HG02610 (cell line): Measurements from ENCODE around the gene ZMYM1.
A peak's percentile ranks its signal among the peaks of the same experiment; 100 is the strongest.
"Not testable (repeated sequence)": the region's sequence is repeated elsewhere in the genome, so short reads cannot be mapped to it uniquely, and the experiment has no call there.

Experiments
- ATAC-seq: cut with Tn5 transposase; IDR thresholded peaks from one replicate; pipeline ENCODE4 v1.9.1; 2021; ENCODE audit warnings: mild to moderate bottlenecking, moderate library complexity; ENCODE audit not compliant: unreplicated experiment

ZMYM1 gene

DNA sequence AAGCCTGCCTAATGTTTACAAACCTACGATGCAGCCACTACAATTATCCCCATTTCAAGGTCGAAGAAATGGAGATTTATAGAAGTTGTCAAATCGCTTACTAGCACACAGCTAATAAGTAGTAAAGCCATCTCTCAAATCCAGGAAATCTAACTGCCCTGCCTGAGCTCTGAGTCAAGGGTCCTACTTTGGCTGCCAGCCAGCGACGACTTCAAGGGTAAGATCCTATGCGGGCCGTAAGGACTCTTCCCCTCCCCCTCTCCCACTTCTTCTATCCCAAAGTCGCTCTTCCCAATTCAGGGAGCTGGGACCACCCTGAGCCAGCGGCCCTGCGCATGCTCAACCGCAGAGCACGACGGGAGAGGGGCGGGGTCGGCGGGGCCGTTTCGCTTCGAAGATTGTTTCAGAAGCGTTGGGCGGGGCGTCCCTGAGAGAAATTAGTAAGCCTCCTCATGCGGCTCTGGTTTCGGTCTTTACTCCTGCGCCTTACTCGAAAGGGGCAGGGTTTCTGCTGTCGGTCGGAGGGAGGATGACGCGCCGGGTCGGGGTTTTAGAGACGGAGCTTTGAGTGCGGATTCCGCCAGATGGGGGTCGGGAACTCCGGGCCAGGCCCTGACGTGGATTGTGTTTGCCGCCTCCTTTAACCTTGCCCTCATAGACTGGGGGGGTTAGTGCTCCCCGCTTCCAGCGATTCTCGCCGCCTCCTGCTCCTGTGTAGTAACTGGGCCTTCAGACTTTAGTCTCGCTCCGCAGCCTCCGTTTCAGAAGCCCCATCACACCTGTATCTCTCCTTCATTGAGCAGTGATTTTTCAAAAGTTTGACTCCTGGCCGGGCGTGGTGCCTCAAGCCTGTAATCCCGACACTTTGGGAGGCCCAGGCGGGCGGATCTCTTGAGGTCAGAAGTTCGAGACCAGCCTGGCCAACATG lies at the start of gene ZMYM1:
ZMYM1 (plus strand) TSS at position 383 of the 928 bp plus-strand sequence. CDS start 14,603 bp downstream, outside the sequence.
- peak; percentile 96 for ATAC-seq

DNA sequence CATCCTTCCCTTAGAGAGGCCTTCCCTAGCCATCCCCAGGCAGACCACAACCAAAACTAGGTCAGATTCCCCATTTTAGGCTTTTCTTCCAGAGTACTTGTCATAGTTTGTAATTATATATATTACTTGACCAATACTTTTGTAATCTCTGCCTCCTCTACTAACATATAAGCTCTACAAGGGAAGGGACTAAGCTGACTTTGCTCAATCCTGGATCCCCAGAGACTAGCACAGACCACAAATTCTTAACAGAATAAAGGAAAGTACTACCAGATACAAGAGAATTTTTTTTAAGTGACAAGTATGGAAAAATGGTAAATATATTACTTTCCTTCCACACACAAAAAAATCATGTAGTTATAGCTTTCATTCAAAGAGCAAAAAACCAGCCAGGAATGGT lies 49.4 kb upstream of the ZMYM1 start:
- ATAC-seq = no peak

DNA sequence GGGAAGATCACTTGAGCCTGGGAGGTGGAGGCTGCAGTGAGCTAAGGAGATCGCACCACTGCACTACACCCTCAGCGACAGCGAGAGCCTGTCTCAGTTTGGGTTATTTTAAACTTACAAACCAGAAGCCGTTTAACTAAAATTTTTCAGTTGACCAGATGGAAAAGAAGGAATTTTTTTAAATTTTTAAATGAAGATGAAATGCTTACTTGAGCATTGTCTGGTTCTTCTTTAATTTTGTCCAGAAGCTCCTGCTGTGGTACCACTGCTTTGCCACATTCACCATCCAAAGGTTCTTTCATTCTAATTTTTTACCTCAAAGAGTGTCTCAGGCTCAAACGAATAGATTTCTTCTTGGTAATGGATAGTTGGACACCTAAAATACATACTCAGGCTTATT lies 48.8 kb upstream of the ZMYM1 start:
- no peak for ATAC-seq

DNA sequence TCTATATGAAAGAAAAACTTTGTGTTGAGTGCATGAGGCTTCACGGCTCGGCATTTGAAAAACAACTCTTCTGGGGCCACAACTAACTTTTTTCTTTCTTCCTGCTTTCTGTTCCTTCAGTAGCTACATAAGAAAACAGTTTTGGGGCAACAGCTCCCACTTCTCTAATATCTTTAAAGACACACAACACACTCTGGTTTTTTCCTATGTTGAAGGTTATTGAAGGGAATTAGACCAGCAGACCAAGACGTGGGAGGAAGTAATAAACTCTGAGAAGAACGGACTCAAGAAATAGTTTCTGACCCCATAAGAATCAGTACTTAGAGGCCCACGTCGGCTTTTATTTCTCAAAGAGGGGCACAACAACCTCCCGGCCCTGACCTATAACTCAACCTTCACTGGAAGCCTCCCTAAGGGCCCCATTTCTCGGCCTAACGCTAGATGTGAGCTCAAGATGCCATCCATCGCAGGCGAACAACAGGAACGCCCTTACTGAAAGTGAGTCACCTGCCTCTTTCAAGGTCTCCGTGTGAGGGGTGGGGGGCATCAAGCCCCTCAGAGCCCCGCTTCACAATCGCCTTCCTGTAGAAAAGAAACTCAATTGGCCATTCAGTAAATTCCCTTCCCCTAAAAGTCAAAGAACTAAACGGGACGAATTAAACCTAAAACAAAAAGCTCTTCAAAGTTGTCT lies 48.3 kb upstream of the ZMYM1 start:
- ATAC-seq = no peak

DNA sequence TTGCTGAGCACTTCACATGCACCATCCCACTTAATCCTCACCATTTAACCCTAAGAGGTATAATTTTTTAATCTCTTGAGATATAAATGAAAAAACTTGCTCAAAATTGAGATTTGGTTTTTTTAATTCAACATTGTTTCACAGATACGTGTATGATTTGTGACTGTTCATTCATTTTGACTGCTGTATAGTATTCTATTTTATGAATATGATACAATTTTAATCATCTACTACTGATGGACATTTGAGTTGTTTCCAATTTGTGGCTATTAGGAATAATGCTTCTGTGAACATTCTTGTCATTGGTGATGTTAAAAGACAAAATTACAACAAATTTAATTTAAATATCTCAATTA lies 46.8 kb upstream of the ZMYM1 start:
- no peak for ATAC-seq

DNA sequence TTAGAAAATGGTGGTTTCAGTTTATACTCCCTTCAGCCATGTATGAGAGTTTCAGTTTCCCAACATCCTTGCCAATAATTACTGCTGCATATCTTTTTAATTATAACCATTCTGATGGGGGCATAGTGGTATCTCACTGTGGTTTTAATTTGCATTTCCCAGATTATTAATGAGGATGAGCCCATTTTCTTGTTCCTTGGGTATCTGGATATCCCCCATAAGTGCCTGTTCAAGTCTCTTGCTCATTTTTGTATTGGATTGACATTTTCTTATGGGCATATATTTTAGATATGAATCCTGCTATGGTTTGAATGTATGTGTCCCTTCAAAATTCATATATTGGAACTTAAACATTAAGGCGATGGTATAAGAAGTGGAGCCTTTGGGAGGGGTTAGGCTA lies 45.8 kb upstream of the ZMYM1 start:
- ATAC-seq = no peak

DNA sequence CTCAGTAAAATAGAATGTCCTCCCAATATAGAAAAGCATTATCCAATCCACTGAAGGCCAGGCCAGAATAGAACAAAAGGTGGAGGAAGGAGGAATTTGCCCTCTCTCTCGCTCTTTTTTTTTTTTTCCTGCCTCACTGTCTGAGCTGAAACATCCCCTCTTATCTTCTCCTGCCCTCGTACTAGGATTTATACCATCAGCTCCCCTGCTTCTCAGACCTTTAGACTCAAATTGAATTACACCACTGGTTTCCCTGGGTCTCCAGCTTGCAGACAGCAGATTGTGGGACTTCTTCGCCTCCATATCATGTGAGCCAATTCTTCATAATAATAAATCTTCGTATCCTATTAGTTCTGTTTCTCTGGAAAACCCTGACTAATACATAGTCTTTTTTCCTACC lies 42.6 kb upstream of the ZMYM1 start:
- no peak for ATAC-seq

DNA sequence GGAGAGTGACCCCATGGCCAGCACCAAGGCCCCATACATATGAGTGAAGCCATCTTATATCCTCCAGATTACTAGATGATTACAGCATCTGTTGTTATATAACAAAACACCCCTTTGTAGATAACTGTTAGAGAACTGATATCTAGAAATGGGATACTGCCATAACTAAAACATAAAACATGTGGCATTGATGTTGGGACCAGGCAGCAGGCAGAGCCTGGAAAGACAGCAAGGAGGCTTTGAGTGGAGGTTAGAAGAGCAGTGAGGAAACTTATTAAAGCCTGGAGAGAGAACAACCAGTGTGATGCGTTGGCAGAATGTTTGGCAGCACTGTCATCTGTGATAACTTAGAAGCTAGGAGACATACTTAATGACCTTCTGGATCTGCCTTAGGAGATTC lies 42.0 kb upstream of the ZMYM1 start:
- no peak for ATAC-seq

DNA sequence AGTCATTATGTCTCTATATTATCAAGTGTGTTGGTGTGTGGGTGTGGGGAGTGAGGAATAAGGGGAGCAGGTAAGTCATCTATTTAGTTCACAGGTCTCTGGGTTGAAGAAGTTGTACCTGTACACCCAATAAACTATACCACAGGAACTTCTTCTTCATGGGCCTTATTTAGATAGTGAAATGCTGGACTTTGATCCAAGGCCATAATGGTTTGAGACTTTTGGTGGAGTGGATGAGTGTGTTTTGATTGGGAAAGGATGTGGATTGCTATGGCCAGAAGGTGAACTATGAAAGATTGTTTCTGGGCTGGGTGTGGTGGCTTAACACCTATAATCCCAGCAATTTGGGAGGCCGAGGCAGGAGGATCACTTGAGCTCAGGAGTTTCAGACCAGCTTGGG lies 40.5 kb upstream of the ZMYM1 start:
- ATAC-seq = no peak

DNA sequence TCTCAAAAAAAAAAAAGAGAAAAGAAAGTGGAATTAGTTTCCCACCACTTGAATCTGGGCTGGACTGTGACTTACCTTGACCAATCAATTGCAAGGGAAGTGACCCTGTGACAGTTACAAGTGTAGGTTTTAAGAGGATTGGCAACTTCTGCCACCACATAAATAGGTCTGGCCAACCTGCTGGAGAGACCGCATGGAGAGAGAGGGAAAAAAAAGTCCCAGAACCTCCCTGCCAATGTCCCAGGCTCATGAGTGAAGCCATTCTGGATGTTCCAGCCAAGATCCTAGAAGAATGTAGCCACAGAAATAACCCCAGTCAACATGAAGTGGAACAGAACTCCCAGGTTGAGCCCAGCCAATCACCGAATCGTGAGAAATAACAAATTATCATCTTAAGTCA lies 35.7 kb upstream of the ZMYM1 start:
- ATAC-seq = no peak

DNA sequence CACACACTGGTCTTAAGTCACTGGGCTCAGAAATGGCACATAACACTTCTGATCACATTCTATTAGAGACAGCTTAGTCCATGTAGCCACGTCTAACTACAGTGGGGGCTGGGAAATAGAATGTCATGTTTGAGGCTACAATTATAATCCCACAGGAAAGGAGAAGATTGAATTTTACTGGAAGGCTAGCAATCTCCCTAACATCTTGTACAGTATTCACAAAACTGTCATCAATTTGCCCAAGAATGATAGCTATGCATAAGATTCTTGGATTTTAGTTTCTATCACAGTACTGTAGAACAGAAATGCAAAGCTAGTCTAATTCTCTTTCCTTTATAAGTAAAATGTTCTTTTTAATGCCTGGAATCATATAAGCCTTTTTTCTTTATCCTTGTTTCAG lies 34.8 kb upstream of the ZMYM1 start:
- ATAC-seq = no peak

DNA sequence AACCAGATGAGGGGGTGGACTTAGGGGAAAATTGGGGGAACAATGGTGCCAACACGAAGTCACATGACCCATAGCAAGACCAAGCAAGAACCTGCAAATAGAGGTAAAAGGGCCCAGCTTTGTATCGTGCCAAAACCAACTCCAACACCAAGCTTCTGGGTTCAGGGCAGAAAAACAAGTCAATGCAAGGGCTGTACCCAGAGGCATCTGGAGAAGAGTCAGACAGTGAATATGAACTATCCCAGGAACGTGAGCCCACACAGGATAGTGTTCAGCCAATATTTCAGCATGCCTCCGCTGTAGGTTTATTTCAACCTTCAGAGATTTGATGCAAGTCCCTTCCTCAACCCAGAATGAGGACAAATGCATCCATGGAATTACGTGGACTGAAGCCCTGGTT lies 32.5 kb upstream of the ZMYM1 start:
- ATAC-seq = no peak

DNA sequence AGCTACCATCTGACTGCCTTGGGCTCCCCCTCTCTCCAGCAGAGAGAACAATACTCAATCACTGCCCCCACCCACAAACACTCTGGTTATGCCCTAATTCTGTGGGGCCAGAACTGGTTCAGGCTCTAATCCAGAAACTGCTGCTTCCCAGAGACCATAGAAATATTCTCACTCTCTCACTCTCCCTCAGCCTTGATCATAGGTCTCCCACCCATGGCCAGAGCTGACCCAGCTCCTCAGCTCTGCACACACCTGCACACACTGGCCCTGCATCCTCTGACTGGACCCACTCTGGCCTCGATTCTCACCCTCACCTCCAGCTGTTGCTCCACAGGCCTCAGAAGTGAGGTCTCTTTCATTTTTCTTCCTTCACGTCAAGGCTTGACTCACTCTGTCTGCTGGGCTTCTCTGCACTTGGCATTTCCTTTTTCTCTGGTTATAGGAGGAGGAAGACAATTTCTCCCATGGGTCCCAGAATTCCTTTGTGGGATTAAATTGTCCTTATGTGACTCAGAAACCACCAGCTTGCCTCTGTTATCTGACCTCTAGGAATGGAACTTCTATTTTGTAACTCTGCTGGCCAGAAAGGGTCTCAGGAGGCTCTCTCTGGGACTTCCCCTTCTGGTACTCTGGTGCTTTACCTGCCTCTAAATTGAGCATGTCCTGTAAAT lies 31.9 kb upstream of the ZMYM1 start:
- no peak for ATAC-seq

DNA sequence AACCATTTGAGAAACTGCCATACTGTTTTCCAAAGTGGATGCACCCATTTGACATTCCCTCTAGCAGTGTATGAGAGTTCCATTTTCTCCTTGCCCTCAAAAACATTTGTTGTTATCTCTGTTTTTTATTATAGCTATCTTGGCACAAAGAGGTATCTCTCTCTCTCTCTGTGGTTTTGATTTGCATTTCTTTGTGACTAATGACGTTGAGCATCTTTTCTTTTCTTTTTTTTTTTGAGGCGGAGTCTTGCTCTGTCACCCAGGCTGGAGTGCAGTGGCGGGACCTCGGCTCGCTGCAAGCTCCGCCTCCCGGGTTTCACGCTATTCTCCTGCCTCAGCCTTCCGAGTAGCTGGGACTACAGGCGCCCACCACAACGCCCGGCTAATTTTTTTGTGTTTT lies 30.1 kb upstream of the ZMYM1 start:
- no peak for ATAC-seq

DNA sequence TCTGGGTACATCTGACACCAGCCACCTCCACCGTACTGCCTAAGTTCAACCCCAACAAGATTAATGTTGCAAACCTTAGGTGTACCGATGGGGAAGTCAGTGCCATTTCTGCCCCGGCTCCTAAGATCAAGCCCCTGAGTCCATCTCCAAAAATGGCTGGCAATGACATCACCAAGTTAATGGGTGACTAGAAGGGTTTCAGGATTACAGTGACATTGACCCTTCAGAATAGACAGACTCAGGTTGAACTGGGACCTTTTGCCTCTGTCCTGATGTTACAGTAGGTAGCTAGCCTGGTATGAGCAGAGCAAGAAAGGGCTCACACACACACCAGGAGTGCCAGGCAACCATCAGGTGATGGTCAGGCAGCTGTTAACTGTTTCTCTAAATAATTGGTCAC lies 25.8 kb upstream of the ZMYM1 start:
- no peak for ATAC-seq

DNA sequence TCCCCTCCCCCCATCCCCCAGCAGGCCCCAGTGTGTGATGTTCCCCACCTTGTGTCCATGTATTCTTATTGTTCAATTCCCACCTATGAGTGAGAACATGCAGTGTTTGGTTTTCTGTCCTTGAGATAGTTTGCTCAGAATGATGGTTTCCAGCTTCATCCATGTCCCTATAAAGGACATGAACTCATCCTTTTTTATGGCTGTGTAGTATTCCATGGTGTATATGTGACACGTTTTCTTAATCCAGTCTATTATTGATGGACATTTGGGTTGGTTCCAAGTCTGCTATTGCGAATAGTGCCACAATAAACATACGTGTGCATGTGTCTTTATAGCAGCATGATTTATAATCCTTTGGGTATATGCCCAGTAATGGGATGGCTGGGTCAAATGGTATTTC lies 24.9 kb upstream of the ZMYM1 start:
- ATAC-seq = not testable (repeated sequence)

DNA sequence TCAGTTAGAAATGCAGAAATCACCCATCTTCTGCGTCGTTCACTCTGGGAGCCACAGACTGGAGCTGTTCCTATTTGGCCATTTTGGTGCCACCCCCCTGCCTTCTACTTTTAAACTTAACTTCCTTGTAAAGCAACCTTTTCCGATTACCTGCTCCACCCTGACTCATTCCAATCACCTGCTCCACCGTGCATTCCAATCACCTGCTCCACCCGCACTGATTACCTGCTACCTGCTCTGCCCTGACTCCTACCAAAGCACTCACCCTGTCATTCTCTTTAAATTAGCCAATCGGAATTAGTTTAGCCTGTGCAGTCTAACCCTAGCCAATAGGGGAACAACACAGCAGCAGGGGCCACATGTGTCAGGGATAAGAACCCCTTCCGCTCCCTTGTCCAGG lies 20.9 kb upstream of the ZMYM1 start:
- not testable (repeated sequence) for ATAC-seq

DNA sequence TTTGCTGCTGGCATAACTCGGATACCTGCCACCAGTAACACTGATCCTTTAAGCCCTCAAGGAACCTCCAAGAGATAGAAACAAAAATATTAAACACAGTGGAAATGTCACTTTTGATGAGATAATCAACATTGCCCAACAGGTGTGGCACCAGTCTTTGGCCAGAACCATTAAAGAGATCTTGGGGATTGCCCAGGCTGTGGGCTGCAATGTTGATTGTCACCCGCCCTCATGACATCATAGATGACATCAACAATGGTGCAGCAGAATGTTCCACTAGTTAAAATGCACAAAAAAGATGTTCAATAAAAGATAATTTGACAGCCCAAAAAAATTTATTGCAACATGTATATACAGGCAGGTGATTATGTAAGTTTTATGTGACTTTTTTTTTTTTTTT lies 20.2 kb upstream of the ZMYM1 start:
- no peak for ATAC-seq

DNA sequence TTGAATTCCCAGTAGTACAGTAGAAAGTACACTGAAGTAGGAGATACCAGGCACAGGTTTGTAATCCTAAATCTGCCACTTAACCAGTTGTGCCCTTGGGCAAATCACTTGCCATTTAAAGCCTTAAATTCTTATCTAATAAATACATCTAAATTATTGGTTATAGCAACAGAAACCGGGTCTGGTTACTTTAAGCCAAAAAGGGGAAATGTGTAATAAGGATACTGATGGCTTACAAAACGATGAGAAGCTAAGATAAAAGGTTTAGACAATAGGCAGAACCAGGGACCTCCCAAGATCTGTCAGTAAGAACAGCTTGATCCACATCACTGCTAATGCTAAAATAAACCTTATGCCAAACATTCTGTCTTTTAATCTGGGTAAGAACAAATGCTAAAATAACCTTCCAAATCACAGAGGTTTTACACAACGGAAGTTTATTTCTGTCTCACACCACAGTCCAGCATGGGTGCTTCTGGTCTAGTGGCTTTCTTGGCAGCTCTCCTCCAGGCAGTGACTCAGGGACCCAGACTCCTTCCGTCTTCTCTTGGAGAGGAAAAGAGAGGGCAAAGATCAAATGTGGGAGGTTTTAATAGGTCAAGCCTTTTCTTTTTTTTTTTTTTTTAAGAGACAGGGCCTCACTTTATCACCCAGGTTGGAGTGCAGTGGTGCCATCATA lies 16.5 kb upstream of the ZMYM1 start:
- no peak for ATAC-seq

DNA sequence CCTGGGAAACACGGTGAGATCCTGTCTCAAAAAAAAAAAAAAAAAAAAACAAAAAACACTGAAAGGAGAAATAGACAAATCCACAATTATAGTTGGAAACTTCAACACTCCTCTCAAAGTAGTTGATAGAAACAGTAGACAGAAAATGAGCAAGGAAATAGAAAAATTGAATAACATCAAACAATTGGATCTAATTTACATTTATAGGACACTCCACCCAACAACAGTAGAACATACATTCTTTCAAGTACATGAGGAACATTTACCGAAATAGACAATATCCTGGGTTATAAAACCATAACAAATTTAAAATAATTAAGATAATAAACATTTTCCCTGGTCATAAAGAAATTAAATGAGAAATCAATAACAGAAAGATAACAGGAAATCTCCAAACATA lies 14.9 kb upstream of the ZMYM1 start:
- ATAC-seq = no peak

DNA sequence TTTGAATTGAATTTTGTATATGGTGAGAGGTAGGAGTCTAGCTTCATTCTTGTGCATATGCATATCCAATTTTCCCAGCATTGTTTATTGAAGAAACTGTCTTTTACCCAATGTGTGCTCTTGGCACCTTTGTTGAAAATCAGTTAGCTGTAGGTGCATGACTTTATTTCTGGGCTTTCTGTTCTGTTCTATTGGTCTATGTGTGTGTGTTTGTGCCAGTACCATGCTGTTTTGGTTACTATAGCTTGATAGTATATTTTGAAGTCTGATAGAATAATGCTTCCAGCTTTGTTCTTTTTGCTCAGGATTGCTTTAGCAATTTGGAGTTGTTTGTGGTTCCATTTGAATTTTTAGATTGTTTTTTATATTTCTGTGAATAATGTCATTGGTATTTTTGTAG lies 9.4 kb upstream of the ZMYM1 start:
- ATAC-seq = no peak
